H1 (cell line): ENCODE data around the gene NCAM1.

ENCODE experiments used
- CHD2 ChIP-seq: IDR thresholded peaks from 2 replicates; pipeline ENCODE4 v1.6.1; 2012; ENCODE audit warnings: low read length, improper control_type of control experiment
- CTCF ChIP-seq, 3 experiments: IDR thresholded peaks; 1 replicate in 2 of 3; 2 replicates in 1 of 3; pipeline versions ENCODE4 v1.5.1 to v1.6.1; 2011; ENCODE audit warnings: low read length in 3 of 3, mild to moderate bottlenecking in 3 of 3, inconsistent platforms in 2 of 3, low read depth in 1 of 3, moderate library complexity in 1 of 3; ENCODE audit not compliant: insufficient read depth in 1 of 3; ENCODE audit errors: control extremely low read depth in 1 of 3
- POLR2A ChIP-seq, 2 experiments: IDR thresholded peaks; 1 replicate in 1 of 2; 2 replicates in 1 of 2; pipeline ENCODE4 v1.6.1; 2011; ENCODE audit warnings: low read depth in 2 of 2, low read length in 2 of 2, mild to moderate bottlenecking in 2 of 2; ENCODE audit errors: control extremely low read depth in 1 of 2
- YY1 ChIP-seq: IDR thresholded peaks from 2 replicates; pipeline ENCODE4 v1.6.1; 2011; ENCODE audit warnings: low read depth, mild to moderate bottlenecking, low read length

DNA sequence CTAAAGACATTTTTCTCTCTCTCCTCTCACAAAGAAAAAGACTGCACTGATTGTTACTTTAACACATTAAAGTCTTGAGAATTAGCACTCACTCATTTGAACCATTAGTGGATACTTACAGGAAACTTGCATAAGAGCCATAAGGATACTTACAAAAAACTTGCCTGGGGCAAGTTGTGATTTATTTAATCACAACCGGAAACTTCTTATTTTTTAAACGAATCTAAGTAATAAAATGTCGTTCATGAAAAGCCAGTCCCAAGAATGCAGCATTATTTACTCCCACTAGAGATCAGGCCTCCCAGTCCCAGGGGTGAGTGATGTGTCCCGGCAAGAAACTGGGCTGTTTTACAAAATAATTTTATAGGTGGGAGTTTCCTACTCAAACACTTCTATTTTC is 293.9 kb downstream of the NCAM1 start:
- TF ChIP-seq POLR2A (IDR thresholded peaks at IDR 0.05; ENCODE audit: control extremely low read depth in 1 of 2, low read depth in 2 of 2, low read length in 2 of 2) (no peak), CTCF (IDR thresholded peaks at IDR 0.05; ENCODE audit: control extremely low read depth in 1 of 3, insufficient read depth in 1 of 3, low read depth in 1 of 3, low read length in 3 of 3) (no peak), CHD2 (no peak), YY1 (no peak)
